Embryonic facial prominence (tissue), 1 donor: ENCODE measurements around the gene PSMC3.

Source experiments
- DNase-seq: peaks from one replicate; pipeline ENCODE4 v3.0.0-alpha.2; 2016; ENCODE audit errors: extremely low spot score

PSMC3 gene

GRCh38 chr11:47443028-47443700, 16.9 kb upstream of the PSMC3 start:
- no peak for DNase-seq

- DNase-seq = no peak
Measured at GRCh38 chr11:47442514-47442913, 16.3 kb upstream of the PSMC3 start.

- DNase-seq = no peak
Measured at GRCh38 chr11:47441421-47441820, 15.2 kb upstream of the PSMC3 start.

- DNase-seq = no peak
Measured at GRCh38 chr11:47440054-47440476, 13.8 kb upstream of the PSMC3 start.

- no peak for DNase-seq
Measured at GRCh38 chr11:47438721-47439120, 12.5 kb upstream of the PSMC3 start.

- DNase-seq = no peak
Measured at GRCh38 chr11:47437746-47438418, 11.6 kb upstream of the PSMC3 start.

- no peak for DNase-seq
Measured at GRCh38 chr11:47437218-47437745, 11.0 kb upstream of the PSMC3 start.

GRCh38 chr11:47436726-47437125, 10.5 kb upstream of the PSMC3 start:
- no peak for DNase-seq

GRCh38 chr11:47435687-47436086, 9.4 kb upstream of the PSMC3 start:
- DNase-seq = no peak

- DNase-seq = no peak
Measured at GRCh38 chr11:47434011-47434786, 8.0 kb upstream of the PSMC3 start.

GRCh38 chr11:47433157-47433556, 6.9 kb upstream of the PSMC3 start:
- DNase-seq = no peak

GRCh38 chr11:47431356-47432083, 5.3 kb upstream of the PSMC3 start:
- no peak for DNase-seq

GRCh38 chr11:47430524-47430923, 4.3 kb upstream of the PSMC3 start:
- DNase-seq = no peak

GRCh38 chr11:47425611-47426010, 628 bp downstream of the PSMC3 start:
- DNase-seq = no peak

- DNase-seq = no peak
Measured at GRCh38 chr11:47418454-47419259, 7.6 kb downstream of the PSMC3 start.

- DNase-seq = no peak
Measured at GRCh38 chr11:47417712-47418111, 8.5 kb downstream of the PSMC3 start.

GRCh38 chr11:47415949-47416472, 10.2 kb downstream of the PSMC3 start:
- DNase-seq = no peak

GRCh38 chr11:47415091-47415854, 11.0 kb downstream of the PSMC3 start:
- no peak for DNase-seq

GRCh38 chr11:47414685-47415070, 11.6 kb downstream of the PSMC3 start:
- DNase-seq = no peak
